ENCODE data around the gene PDAP1.
"Not testable (repeated sequence)": the region's sequence is repeated elsewhere in the genome, so short reads cannot be mapped to it uniquely, and the experiment has no call there.

The PDAP1 gene

GRCh38 chr7:99408379-99409191, at the start of gene PDAP1, which contains the start of gene BUD31:
Gene PDAP1, minus strand, starts transcription at chr7:99408597. Its CDS starts 49 bp downstream, at chr7:99408548.
Gene BUD31, plus strand, starts transcription at chr7:99408969. Its CDS starts 2,124 bp downstream, at chr7:99411093.
- peak; percentile 83 to 87 for ATAC-seq

DNA sequence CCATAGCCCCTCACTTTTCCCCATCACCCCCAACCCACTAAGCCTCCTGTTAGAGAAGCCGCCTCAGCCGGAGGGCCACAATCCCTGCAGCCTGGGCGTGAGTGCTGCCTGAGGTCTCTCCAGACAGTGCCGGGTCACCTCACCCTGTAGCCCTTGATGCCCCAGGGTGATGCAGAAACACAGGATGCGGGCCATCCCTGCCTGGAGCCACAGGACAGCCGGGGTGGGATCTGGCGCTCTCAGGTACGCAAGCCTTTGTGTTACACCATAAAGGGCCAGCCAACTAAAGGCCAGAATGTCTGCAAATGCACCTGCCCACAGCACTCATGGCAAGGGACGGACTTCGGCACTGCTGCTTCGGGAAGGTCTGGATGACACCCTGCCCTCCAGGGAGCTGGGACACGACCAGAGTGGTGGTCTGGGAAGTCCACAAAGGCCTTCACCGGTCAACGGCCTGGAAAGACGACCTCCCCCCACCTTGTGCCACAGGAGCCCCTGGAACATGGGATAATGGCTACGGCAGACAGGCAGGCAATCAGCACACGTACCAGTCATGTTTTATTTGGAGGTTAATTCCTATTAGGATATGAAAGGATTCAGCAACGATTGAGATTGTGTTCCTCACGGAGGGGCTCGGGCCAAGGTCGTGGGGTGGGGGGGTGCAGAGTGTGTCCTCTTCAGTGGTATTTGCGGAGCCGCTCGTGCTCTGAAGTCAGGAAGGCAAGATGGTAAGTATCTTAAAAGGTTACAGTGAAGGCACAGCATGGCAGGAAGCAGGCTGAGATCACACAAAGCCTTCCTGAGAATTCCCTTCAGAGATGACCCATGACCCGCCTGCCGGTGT, 49.5 kb upstream of the PDAP1 start:
- no peak for ATAC-seq

DNA sequence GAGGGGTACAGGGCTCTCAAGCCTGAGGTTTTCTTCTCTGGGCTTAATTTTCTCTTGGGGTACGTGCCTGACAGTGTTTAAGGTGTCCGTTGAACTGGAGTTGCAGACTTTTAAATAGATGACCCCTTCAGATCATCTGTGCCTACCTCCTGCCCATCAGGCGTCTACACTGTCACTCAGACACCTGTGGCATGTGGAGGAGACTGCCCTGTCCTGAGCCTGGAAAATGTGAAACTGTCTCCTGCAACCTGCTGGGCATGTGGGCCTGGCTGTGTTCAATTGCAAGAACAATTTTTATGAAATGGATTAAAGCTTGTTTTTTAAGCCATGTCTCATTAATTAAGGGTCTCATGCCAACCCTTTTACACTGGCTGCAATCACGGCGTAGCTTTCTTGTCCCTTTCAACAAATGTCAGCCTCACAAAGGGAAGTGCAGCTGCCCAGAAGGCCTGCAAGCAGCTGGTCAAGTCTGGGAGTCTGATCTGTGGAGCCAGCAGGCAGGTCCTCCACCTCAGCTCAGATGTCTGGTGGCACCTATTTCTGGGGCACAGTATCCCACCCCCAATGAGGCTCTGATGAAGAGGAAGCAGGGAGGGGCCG, 48.8 kb upstream of the PDAP1 start:
- ATAC-seq, result no peak

GRCh38 chr7:99456288-99456687, 47.9 kb upstream of the PDAP1 start:
- no peak for ATAC-seq

GRCh38 chr7:99455874-99456273, 47.5 kb upstream of the PDAP1 start:
- ATAC-seq, result no peak

DNA sequence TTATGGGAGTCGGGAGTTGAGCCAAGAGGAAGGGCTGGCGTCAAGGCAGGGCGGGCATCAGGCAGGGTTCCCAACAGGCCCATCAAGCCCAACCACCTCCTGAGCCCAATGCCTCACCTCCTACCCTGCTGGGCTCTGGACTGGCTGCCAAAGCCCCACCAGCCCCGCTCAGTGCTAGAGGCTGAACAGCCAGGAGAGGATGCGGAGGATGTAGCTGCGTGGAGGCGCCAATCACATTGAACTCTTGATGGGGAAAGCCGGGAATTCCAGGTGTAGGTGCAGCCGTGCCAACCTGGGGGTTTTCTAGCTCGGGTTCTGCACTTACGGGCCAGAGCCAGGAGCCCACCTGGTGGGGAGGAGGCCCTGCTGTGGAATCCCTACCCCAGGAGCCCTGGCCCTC, 44.7 kb upstream of the PDAP1 start:
- ATAC-seq, result no peak

DNA sequence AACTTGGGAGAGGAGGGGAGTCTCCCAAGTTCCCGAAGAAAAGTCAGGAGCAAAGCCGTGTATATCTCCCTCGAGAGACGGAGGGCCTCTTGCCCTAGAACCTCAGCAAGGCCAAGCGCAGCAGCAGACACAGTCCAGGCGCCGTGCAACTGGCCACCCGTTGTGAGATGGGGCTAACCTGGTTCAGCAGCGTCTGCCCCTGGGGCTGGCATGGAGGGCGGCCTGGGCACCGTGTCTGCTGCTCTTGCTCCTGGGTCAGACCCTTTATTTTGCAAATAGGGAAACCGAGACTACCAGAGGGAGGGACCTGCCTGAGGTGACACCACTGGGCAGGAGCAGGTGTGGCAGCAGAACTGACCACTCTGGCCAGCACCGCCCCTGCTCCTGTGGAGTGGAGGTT, 44.1 kb upstream of the PDAP1 start:
- ATAC-seq, result no peak

- ATAC-seq, result no peak
These were observed 43.5 kb upstream of the PDAP1 start for GRCh38 chr7:99451936-99452335.

- no peak for ATAC-seq
These were observed 40.9 kb upstream of the PDAP1 start for GRCh38 chr7:99449326-99449725.

DNA sequence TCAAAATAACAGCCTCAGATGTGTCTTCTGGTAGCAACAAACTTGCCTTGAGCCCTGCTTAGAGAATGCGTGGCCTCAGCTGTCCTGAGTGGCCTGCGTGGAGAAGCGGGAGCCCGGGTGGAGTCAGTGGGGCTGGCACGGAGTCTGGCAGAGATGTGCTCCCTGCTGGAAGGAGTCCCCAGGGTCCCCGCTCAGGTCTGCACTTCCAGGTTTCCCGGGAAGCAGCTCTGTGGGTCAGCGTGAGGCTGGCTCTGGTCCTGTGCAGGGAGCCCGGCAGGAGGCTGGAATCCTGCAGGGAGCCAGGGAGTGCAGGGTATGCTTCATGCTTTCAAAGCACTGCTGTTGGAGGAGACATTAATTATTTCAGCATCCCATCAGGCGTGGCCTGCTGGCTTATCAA, 40.5 kb upstream of the PDAP1 start:
- no peak for ATAC-seq

- no peak for ATAC-seq
These were observed 39.5 kb upstream of the PDAP1 start for GRCh38 chr7:99447943-99448342.

- no peak for ATAC-seq
These were observed 37.7 kb upstream of the PDAP1 start for GRCh38 chr7:99446096-99446495.

GRCh38 chr7:99440195-99440594, 31.8 kb upstream of the PDAP1 start:
- no peak for ATAC-seq

DNA sequence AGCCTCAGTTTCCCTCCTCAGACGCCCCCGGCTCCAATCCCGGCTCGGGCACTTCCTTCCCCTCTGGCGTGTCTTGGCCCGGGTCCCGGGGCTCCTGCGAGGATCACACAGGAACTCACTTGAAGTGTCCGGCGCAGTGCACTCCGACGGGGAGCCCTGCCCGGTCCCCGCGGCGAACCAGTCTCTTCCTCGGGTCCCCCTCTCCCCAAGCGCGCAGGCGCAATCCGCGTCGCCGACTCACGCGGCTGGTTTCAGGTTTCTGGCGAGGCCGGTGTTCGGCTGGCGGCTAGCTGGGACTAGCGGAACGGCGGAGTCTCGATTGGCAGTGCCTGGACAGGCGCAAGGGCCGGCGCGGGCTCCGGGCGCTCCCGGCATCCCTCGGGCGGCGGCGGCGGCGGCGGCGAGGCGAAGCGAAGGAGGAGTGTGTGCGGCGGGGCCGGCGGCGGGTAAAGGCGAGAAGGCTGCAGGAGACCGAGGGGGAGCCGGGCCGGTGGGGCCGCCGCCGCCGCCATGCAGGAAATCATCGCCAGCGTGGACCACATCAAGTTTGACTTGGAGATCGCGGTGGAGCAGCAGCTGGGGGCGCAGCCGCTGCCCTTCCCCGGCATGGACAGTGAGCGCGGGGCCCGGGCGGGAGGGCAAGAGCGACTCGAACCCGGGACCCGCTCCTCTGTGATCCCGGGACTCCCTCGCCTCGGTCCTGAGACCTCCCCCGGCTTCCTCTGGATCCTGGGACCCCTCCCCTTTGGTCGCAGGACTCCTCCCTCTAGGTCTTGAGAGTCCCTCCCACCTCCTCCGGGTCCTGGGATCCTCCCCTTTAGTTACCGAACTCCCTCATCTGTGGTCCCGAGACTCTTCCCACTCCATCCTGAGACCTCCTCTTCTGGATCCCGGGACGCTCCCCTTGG, 30.4 kb upstream of the PDAP1 start, which contains the start of the genes CPSF4 and PTCD1:
CPSF4 (plus strand) TSS at position 371 of the 908 bp plus-strand sequence; CDS start at position 511, 140 bp downstream.
PTCD1 (minus strand) TSS at position 226 of the 908 bp plus-strand sequence. CDS start 3,556 bp downstream, outside the sequence.
- peak; percentile 96 for ATAC-seq

DNA sequence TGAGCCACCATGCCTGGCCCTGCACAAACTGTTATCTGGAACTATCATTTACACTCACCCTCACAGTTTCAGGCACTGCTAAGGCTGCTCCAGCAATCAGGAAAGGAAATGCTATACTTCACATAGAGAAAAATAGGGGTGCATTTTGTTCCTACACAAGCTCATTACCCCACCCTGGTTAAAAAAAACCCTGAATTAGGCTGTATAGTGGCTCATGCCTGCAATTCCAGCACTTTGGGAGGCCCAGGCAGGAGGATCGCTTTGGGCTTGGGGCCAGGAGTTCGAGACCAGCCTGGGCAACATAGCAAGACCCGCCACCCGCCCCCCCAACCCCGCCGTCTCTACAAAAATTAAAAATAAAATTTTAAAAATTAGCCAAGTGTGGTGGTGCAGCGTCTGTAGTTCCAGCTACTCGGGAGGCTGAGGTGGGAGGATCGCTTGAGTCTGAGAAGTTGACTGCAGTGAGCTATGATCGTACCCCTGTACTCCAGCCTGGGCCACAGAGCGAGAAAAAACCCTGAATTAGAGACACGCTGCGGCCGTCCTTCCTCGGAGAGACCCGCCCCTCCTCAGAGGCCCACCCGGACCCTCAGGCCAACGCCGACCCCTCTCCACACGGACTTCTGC, 29.7 kb upstream of the PDAP1 start:
- no peak for ATAC-seq

DNA sequence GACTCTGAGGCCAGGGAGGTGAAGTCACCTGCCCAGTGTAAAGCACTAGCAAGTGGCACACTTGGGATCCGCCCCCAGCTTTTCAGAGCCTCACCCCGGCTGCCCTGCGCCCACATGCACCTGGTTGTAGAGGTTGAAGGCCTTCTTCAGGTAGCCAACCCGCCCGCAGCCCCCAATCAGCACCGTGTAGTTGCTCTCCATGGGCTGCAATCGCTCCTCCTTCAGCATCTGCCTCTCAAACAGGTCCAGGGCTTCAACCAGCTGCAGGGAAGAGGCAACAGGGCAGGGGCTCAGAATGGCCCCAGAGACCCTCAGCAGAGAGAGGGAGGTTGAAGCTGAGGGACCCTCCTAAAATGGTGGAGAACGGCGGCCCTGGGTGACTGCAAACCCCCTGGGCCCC, 24.8 kb upstream of the PDAP1 start:
- ATAC-seq, result no peak

- ATAC-seq, result not testable (repeated sequence)
These were observed 23.6 kb upstream of the PDAP1 start for GRCh38 chr7:99431756-99432540.

DNA sequence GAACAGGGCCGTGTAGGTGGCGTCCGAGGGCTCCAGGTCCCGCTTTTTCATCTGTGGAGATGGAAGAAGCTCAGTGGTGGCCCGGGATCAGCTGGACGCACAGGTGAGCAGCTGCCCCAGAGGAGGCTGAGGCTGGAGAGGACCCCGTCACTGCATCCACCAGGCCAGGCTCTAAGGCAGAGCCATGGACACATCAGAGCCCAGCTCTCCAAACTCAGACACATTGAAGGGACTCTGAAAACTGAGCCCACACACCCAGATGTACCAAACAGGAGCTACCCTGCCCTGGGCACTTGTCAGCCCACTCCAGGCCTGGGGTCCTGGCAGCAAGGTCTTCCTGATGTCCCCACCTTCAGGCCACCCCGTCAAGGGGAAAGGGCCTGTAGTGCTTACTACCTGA, 21.4 kb upstream of the PDAP1 start:
- ATAC-seq, result no peak

GRCh38 chr7:99428972-99429566, 20.7 kb upstream of the PDAP1 start:
- ATAC-seq, result no peak
